GM12865 (cell line): Measurements from ENCODE around the gene SH3PXD2B.

Experiments used
- DNase-seq: peaks from one replicate; pipeline ENCODE4 v3.0.0; 2010; ENCODE audit warnings: low read depth
- H3K4me3 ChIP-seq: 2 replicates; pipeline ENCODE4 v1.5.1; 2011; ENCODE audit warnings: mild to moderate bottlenecking, low read depth, low read length, control low read depth
- TF ChIP-seq, protein P1 (sequence below): IDR thresholded peaks from 2 replicates; pipeline ENCODE4 v1.5.1; 2011; ENCODE audit warnings: low read length, control low read depth, low read depth, inconsistent platforms; ENCODE audit not compliant: insufficient read depth; ENCODE audit errors: missing control alignments

Gene SH3PXD2B

DNA sequence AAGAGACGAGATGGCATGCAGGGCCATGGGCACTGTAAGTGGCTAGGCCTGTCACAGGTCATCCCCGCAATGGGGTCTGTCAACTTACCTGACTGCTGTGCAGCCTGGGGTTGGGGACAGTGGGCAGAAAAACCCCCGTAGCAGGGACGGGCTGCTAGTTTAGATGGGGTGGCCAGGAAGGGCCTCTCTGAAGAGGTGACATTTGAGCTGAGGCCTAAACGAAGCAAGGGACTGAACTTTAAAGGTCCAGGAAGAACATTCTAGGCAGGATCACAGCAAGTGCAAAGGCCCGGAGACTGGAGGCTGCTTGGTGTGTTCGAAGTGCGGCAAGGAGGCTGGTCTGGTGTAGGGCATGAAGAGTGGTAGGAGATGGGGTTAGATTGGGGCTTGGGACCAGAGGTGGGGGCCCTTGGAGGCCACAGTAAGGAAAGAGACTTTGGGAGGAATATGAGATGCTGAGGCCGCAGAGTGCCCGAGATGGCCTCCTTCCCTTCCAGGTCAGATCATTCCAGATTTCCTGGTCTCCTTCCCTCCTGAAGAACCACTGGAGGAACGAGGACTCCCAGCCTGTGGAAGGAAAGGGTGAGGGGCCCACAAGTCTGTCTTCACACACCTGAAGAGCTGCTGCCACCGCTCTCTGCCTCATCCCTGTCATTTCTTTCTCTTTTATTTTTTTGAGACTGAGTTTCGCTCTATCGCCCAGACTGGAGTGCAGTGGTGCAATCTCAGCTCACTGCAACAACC is 37.9 kb upstream of the SH3PXD2B start:
- DNase-seq: no peak
- no peak overlapping the region for H3K4me3 ChIP-seq
- TF ChIP-seq, protein P1, sequence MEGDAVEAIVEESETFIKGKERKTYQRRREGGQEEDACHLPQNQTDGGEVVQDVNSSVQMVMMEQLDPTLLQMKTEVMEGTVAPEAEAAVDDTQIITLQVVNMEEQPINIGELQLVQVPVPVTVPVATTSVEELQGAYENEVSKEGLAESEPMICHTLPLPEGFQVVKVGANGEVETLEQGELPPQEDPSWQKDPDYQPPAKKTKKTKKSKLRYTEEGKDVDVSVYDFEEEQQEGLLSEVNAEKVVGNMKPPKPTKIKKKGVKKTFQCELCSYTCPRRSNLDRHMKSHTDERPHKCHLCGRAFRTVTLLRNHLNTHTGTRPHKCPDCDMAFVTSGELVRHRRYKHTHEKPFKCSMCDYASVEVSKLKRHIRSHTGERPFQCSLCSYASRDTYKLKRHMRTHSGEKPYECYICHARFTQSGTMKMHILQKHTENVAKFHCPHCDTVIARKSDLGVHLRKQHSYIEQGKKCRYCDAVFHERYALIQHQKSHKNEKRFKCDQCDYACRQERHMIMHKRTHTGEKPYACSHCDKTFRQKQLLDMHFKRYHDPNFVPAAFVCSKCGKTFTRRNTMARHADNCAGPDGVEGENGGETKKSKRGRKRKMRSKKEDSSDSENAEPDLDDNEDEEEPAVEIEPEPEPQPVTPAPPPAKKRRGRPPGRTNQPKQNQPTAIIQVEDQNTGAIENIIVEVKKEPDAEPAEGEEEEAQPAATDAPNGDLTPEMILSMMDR: no peak

- no peak for DNase-seq
- TF ChIP-seq, protein P1: no peak
Measured at GRCh38 chr5:172491481-172491880, 37.2 kb upstream of the SH3PXD2B start.

DNA sequence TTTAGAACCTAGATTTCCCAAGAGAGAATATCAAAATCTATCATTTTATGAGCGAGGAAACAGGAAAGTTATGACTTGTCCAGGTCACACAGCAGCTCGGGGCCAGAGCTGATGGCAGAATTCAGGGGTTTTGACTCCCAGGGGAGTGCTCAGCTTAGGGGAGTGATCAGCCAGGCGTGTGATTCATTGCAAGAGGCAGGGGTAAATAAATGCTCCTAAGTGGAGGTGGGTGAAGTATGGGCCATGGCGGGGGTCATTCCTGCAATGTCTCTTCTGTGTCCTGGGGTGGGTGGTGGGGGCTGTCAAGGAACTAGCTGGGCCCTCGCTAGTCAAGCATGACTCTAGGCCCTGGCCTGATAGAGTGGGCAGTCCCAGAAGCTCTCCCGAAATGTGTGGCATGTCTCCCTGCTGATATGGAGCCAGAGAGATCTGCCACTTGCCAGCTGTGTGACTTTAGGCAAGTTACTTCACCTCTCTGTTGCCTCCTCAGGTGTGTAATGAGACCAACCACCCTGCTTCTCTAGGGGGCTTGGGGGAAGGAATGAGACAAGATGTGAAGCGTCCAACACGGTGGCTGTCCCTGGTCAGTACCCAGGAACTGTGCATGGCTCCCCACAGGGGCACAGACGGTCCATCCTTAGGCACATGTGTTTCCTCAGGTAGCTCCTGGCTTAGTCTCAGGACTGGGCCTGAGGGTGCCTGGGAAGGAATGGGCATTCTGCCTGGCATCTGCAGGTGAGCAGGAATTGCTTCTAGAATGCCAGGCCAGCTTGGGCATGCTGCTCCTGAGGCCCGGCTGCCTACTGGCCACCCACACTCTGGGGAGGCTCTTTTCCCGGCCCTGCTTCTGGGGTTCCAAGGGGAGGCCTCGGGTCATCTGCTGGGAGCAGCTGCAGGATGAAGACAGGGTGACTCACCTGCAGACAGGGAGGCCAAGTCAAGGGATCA is 36.5 kb upstream of the SH3PXD2B start:
- H3K4me3 ChIP-seq: no peak overlapping the region
- TF ChIP-seq, protein P1: no peak
- DNase-seq: no peak

More at GRCh38 chr5:172491481-172491880, 37.2 kb upstream of the SH3PXD2B start:
- no peak overlapping the region for H3K4me3 ChIP-seq

DNA sequence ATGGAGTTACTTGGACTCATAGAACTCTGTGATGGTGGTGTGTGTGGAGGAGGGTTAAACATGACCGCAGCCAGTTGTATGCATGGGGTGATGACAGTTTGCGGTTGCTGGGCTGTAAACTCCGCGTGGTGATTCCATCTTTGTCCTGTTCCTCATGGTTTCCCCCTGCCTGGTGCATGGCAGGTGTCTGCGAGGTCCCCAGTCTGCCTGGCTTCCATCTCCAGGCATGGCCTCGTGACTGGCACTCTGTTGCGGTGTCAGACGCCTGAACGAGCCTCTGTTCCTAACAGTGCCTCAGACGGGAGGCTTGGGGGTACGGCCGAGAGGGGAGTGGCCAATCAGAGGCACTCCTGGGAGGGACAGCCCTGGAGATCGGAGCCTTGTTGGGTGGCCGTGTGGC is 33.9 kb upstream of the SH3PXD2B start:
- TF ChIP-seq, protein P1: no peak
- H3K4me3 ChIP-seq: no peak overlapping the region
- DNase-seq: no peak

DNA sequence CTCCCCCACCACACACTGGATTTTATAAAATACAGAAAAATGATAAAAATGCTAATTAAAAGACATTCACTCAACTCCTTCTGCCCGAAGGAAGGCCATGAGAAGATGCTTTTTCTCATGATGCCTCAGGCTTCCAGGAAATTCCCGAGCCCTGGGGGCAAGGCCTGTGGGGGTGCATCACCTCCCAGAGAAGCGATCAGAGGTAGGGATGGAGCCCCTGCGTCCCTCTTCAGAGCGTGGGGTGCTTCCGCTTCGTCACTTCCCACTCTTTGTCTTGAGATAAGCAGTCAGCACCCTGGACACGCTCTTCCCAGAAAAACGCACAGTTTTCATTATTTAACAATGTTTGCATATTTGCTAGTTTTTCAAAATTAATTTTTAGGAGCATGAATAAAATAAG is 33.3 kb upstream of the SH3PXD2B start:
- no peak overlapping the region for H3K4me3 ChIP-seq
- TF ChIP-seq, protein P1: no peak
- DNase-seq: no peak

GRCh38 chr5:172486912-172487311 is 32.6 kb upstream of the SH3PXD2B start:
- no peak for DNase-seq
- TF ChIP-seq, protein P1: no peak

More at GRCh38 chr5:172486912-172487311, 32.6 kb upstream of the SH3PXD2B start:
- no peak overlapping the region for H3K4me3 ChIP-seq
